SU-DHL-6 (cell line): ENCODE measurements around the gene UBE2F.
"Not testable (repeated sequence)": the region's sequence is repeated elsewhere in the genome, so short reads cannot be mapped to it uniquely, and the experiment has no call there.

ENCODE experiments used
- H2AFZ ChIP-seq: fragments of 200-600 bp; sonication (generic); 2 replicates; pipeline ENCODE4 v1.6.1; 2014; ENCODE audit warnings: low read depth, mild to moderate bottlenecking, moderate library complexity, mixed read lengths, antibody characterized with exemption, low read length; ENCODE audit not compliant: severe bottlenecking
- H3F3A ChIP-seq: fragments of 200-600 bp; shearing (Covaris generic); 2 replicates; pipeline ENCODE4 v1.6.0; 2016; ENCODE audit warnings: antibody characterized with exemption, mild to moderate bottlenecking; ENCODE audit not compliant: insufficient read depth
- H3K27ac ChIP-seq: fragments of 200-600 bp; sonication (generic); 2 replicates; pipeline ENCODE4 v1.5.1; 2016; ENCODE audit warnings: low read depth, mild to moderate bottlenecking, low read length, moderate library complexity, mixed read lengths
- H3K27me3 ChIP-seq: fragments of 200-600 bp; sonication (generic), shearing (Covaris generic); 2 replicates; pipeline ENCODE4 v1.6.0; 2014; ENCODE audit warnings: mild to moderate bottlenecking, low read length
- H3K36me3 ChIP-seq: fragments of 200-600 bp; sonication (generic); 2 replicates; pipeline ENCODE4 v1.6.1; 2014; ENCODE audit warnings: mild to moderate bottlenecking, low read length, mixed read lengths
- H3K4me2 ChIP-seq: fragments of 300-600, 200-600 bp; shearing (Covaris generic), sonication (generic); 2 replicates; pipeline ENCODE4 v1.6.0; 2014; ENCODE audit warnings: low read length, low read depth, mild to moderate bottlenecking; ENCODE audit not compliant: poor library complexity, severe bottlenecking
- H3K4me3 ChIP-seq: fragments of 200-600 bp; sonication (generic); 2 replicates; pipeline ENCODE4 v1.5.1; 2014; ENCODE audit warnings: antibody characterized with exemption, low read length, mild to moderate bottlenecking, mixed read lengths; ENCODE audit not compliant: insufficient read depth, poor library complexity, severe bottlenecking
- H3K79me2 ChIP-seq: fragments of 200-600 bp; sonication (generic); 2 replicates; pipeline ENCODE4 v1.6.1; 2014; ENCODE audit warnings: mild to moderate bottlenecking, low read length, moderate library complexity; ENCODE audit not compliant: insufficient read depth
- H3K9ac ChIP-seq: fragments of 200-600 bp; sonication (generic); 2 replicates; pipeline ENCODE4 v1.7.0; 2014; ENCODE audit warnings: mild to moderate bottlenecking, low read length
- H3K9me2 ChIP-seq: fragments of 200-600 bp; sonication (generic); replicated peaks from 2 replicates; pipeline ENCODE4 v1.6.1; 2014; ENCODE audit warnings: low read length; ENCODE audit not compliant: insufficient read depth
- H3K9me3 ChIP-seq: fragments of 200-600 bp; sonication (generic); 2 replicates; pipeline ENCODE4 v1.6.1; 2014; ENCODE audit warnings: low read length, mixed read lengths; ENCODE audit not compliant: insufficient read depth
- H4K20me1 ChIP-seq: fragments of 200-600 bp; sonication (generic); 2 replicates; pipeline ENCODE4 v1.6.1; 2014; ENCODE audit warnings: low read depth, mild to moderate bottlenecking, antibody characterized with exemption, low read length, moderate library complexity, mixed read lengths
- EZH2phosphoT487 ChIP-seq: fragments of 200-600 bp; sonication (generic), shearing (Covaris generic); conservative IDR thresholded peaks from 2 replicates; pipeline ENCODE4 v1.6.1; 2018; ENCODE audit warnings: mild to moderate bottlenecking, antibody characterized with exemption, low read length, moderate library complexity, mixed read lengths
- TF ChIP-seq, protein P1 (sequence below): fragments of 200-600 bp; sonication (generic); IDR thresholded peaks from one replicate; pipeline ENCODE4 v1.5.1; 2017; ENCODE audit warnings: antibody characterized with exemption, mild to moderate bottlenecking, low read length, moderate library complexity; ENCODE audit not compliant: insufficient read depth, poor library complexity, severe bottlenecking

UBE2F gene

GRCh38 chr2:237956402-237956736 is 10.4 kb upstream of the UBE2F start:
- Histone ChIP-seq H3K27ac (no peak overlapping the region), H2AFZ (no peak overlapping the region), H3K36me3 (no peaks in the 10 kb centered on the region), H4K20me1 (no peaks in the 10 kb centered on the region), H3K4me3 (no peak overlapping the region), H3K9me2 (no peaks in the 10 kb centered on the region), H3K27me3 (no peaks in the 10 kb centered on the region), H3K79me2 (no peaks in the 10 kb centered on the region), H3K4me2 (no peak overlapping the region), H3F3A (no peaks in the 10 kb centered on the region), H3K9me3 (no peaks in the 10 kb centered on the region), H3K9ac (no peak overlapping the region)
- TF ChIP-seq EZH2phosphoT487 = no peak
- TF ChIP-seq, protein P1, sequence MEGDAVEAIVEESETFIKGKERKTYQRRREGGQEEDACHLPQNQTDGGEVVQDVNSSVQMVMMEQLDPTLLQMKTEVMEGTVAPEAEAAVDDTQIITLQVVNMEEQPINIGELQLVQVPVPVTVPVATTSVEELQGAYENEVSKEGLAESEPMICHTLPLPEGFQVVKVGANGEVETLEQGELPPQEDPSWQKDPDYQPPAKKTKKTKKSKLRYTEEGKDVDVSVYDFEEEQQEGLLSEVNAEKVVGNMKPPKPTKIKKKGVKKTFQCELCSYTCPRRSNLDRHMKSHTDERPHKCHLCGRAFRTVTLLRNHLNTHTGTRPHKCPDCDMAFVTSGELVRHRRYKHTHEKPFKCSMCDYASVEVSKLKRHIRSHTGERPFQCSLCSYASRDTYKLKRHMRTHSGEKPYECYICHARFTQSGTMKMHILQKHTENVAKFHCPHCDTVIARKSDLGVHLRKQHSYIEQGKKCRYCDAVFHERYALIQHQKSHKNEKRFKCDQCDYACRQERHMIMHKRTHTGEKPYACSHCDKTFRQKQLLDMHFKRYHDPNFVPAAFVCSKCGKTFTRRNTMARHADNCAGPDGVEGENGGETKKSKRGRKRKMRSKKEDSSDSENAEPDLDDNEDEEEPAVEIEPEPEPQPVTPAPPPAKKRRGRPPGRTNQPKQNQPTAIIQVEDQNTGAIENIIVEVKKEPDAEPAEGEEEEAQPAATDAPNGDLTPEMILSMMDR = no peak

DNA sequence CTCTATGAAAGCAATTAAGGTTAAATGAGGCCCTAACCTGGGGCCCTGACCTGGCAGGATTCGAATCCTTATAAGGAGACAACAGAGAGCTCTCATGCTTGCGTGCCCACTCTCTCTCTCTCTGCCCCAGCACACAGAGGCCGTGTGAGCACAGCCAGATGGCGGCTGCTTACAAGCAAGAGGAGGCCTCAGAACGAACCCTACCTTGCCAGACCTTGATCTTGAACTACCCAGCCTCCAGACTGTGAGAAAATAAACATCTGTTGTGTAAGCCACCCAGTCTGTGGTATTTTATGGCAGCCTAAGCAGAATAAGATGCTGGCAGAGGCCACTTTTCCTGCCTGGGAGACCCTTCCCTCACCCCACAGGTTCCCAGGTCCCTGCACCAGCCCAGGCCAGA is 5.2 kb upstream of the UBE2F start:
- TF ChIP-seq, protein P1 = no peak
- TF ChIP-seq EZH2phosphoT487 = no peak
- H2AFZ ChIP-seq = no peak overlapping the region

GRCh38 chr2:237962432-237963084 is 4.3 kb upstream of the UBE2F start:
- H3K27me3 ChIP-seq = no peaks in the 10 kb centered on the region
- H3K79me2 ChIP-seq = no peaks in the 10 kb centered on the region
- no peak overlapping the region for H3K4me2 ChIP-seq
- peaks cover 15% of the 10 kb centered on the region; the same call in 1 of the 2 replicates for H3K9me3 ChIP-seq
- no peak overlapping the region for H2AFZ ChIP-seq
- no peak overlapping the region for H3K27ac ChIP-seq
- no peaks in the 10 kb centered on the region for H3F3A ChIP-seq
- H3K4me3 ChIP-seq = no peak overlapping the region
- no peaks in the 10 kb centered on the region for H4K20me1 ChIP-seq
- H3K9me2 ChIP-seq = no peaks in the 10 kb centered on the region
- H3K9ac ChIP-seq = no peak overlapping the region
- no peaks in the 10 kb centered on the region for H3K36me3 ChIP-seq
- TF ChIP-seq, protein P1 = no peak
- no peak for TF ChIP-seq EZH2phosphoT487

More for the DNA sequence above, 5.2 kb upstream of the UBE2F start:
- Histone ChIP-seq H3K9me2 (no peaks in the 10 kb centered on the region), H3K36me3 (no peaks in the 10 kb centered on the region), H3K27me3 (no peaks in the 10 kb centered on the region), H3K4me2 (no peak overlapping the region), H3F3A (no peaks in the 10 kb centered on the region), H3K9ac (no peak overlapping the region), H3K27ac (no peak overlapping the region), H4K20me1 (no peaks in the 10 kb centered on the region), H3K79me2 (no peaks in the 10 kb centered on the region), H3K9me3 (peaks cover 15% of the 10 kb centered on the region; the same call in 1 of the 2 replicates), H3K4me3 (no peak overlapping the region)

DNA sequence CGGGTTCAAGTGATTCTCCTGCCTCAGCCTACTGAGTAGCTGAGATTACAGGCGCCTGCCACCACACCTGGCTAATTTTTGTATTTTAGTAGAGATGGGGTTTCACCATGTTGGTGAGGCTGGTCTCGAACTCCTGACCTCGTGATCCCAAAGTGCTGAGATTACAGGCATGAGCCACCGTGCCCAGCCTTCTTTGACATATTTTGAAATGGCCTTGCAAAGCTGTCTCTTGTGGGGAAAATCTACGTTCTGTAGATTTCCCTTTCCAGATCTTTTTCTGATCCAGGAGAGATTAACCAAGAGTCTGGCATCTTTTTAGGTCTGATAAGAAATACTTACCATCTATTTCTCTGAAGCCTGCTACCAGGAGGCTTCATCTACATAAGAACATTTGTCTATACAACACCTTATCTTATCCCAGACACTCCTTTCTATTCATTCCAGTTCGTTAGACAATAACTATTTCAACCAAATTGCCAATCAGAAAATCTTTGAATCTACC is 3.3 kb upstream of the UBE2F start:
- not testable (repeated sequence) for H3K4me3 ChIP-seq, H3K27me3 ChIP-seq, H3K79me2 ChIP-seq, H3K36me3 ChIP-seq, H3F3A ChIP-seq, H3K9ac ChIP-seq, H4K20me1 ChIP-seq, H3K27ac ChIP-seq, H2AFZ ChIP-seq, H3K4me2 ChIP-seq, H3K9me2 ChIP-seq
- peaks cover 15% of the 10 kb centered on the region; the same call in 1 of the 2 replicates for H3K9me3 ChIP-seq
